ENCODE results near the gene MGLL. TPM values are rescaled to one million over a fixed set of nuclear protein-coding genes. Genes with fewer than 3 reads are reported as not detected.

The MGLL gene
- total and polyA plus RNA-seq, 8 donors = 3.3 to 11.4 (median 6.6) TPM

DNA sequence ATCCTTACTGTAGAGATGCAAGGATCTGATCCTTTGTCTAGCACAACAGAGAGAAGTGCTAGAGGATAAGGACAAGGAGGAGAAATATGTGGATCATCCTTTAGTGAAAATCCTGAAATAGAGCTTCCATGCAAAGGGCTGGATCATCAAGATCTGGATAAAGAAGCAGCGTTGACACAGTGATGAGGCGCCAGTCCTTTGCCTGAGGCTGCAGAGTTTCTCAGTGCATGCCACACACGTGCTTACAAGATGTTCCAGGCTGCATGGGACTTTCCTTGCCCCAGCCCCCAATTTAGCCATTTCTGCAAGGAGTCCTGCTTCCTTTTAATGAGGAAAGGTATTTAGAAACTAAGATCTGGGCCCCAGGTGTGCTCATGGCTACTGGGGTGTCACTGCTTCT, 156.7 kb downstream of the MGLL start:
- intact Hi-C loops (cut with DNase I) = loop anchor here in 1 of 3 donors (10.0 kb wide), 1 partner anchor 159 kb away; the partner anchor contains the start of gene MGLL
- ATAC-seq (no peak), DNase-seq (no peak), FAIRE-seq (no peak)
- no peaks in the 10 kb centered on the region for H3K9me3 ChIP-seq
- TF ChIP-seq, protein P1, sequence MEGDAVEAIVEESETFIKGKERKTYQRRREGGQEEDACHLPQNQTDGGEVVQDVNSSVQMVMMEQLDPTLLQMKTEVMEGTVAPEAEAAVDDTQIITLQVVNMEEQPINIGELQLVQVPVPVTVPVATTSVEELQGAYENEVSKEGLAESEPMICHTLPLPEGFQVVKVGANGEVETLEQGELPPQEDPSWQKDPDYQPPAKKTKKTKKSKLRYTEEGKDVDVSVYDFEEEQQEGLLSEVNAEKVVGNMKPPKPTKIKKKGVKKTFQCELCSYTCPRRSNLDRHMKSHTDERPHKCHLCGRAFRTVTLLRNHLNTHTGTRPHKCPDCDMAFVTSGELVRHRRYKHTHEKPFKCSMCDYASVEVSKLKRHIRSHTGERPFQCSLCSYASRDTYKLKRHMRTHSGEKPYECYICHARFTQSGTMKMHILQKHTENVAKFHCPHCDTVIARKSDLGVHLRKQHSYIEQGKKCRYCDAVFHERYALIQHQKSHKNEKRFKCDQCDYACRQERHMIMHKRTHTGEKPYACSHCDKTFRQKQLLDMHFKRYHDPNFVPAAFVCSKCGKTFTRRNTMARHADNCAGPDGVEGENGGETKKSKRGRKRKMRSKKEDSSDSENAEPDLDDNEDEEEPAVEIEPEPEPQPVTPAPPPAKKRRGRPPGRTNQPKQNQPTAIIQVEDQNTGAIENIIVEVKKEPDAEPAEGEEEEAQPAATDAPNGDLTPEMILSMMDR (IDR thresholded peaks at IDR 0.05) = no peak
- H3K27ac ChIP-seq = no peak overlapping the region
- WGBS, 2 donors = 95 to 97% methylated on average over 3 of the region's 3 CpGs
- no peaks in the 10 kb centered on the region for H3K4me1 ChIP-seq
- H3K36me3 ChIP-seq = no peaks in the 10 kb centered on the region
- H3K27me3 ChIP-seq = no peaks in the 10 kb centered on the region
- H3K4me3 ChIP-seq = no peak overlapping the region

DNA sequence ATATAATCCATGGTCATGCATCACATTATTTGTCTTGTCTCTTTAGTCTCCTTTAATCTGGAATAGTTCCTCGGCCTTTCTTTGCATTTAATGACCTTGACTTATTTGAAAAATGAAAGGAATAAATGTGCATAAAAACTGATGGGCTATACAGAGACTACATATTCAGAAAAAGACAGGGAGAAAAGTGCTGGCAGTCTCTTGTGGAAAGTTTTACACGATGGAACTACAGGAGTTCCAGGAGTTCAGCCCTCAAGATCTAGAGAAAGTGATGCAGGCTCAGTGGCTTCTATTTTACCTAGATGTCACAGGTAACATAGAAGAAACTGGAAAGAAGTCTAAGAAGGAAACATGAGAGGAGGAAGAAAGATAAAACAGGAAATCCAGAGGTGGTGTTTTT, 157.2 kb downstream of the MGLL start:
- ATAC-seq (no peak), FAIRE-seq (no peak), DNase-seq (no peak)
- no peak overlapping the region for H3K27ac ChIP-seq
- H3K27me3 ChIP-seq = no peaks in the 10 kb centered on the region
- 45 to 51% methylated on average over 2 of the region's 2 CpGs for WGBS, 2 donors
- no peaks in the 10 kb centered on the region for H3K4me1 ChIP-seq
- TF ChIP-seq, protein P1 (IDR thresholded peaks at IDR 0.05) = no peak
- H3K9me3 ChIP-seq = no peaks in the 10 kb centered on the region
- intact Hi-C loops (cut with DNase I) = loop anchor here in 1 of 3 donors (10.0 kb wide), 1 partner anchor 160 kb away; the partner anchor contains the start of gene MGLL
- no peaks in the 10 kb centered on the region for H3K36me3 ChIP-seq
- H3K4me3 ChIP-seq = no peak overlapping the region

DNA sequence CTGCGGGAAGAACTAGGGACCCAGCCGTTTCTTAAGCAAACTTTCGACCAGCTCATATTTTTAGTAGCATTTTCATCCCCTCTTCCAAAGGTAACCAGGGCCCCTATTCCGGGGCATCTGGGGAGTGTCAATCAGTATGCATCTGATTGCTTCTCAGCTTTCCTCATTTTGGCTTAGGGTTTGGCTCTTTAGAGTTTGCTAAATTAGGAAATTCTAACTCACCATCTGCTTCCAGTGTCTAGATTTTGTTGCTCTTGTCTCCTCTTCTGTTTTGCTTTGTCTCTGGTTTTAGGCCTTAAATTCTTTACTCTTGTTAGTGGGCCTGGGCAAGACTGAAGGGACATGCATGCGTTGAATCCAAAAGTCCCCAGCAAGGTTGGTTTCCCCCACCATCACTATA, 159.2 kb downstream of the MGLL start:
- TF ChIP-seq, protein P1 (IDR thresholded peaks at IDR 0.05) = no peak
- ATAC-seq (no peak), DNase-seq (no peak), FAIRE-seq (no peak)
- Histone ChIP-seq H3K4me1 (no peaks in the 10 kb centered on the region), H3K27me3 (no peaks in the 10 kb centered on the region), H3K36me3 (no peaks in the 10 kb centered on the region), H3K9me3 (no peaks in the 10 kb centered on the region), H3K4me3 (no peak overlapping the region), H3K27ac (no peak overlapping the region)
- WGBS, 2 donors = 76 to 91% methylated on average over 5 of the region's 5 CpGs
- intact Hi-C loops (cut with DNase I) = loop anchor here in 1 of 3 donors (10.0 kb wide), 1 partner anchor 162 kb away; the partner anchor contains the start of gene MGLL

DNA sequence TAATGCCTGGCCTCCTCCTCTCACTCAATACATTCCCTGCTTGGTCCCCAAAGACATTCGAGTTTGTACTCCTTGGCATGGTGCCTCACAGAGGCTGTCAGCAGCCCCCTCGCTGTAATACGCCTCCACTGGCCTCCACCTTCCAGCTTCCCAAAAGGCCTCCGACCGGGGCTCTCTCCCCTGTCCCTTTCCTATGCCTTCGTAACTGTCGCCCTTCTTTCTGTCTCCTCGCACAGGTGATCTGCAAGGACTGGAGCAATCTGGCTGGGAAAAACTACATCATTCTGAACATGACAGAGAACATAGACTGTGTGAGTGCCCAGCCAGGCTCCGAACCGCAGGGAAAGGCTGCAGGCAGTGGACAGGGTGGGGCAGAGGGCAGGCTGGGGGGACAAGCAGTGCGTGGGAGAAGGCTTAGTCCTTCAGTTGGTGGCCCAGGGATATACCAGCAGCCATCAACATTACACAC, 160.3 kb downstream of the MGLL start:
- TF ChIP-seq, protein P1 (IDR thresholded peaks at IDR 0.05) = no peak
- no peak overlapping the region for H3K27ac ChIP-seq
- H3K27me3 ChIP-seq = no peaks in the 10 kb centered on the region
- intact Hi-C loops (cut with DNase I) = loop anchor here in 1 of 3 donors (10.0 kb wide), 1 partner anchor 163 kb away; the partner anchor contains the start of gene MGLL
- no peaks in the 10 kb centered on the region for H3K9me3 ChIP-seq
- no peak for DNase-seq
- ATAC-seq = no peak
- H3K36me3 ChIP-seq = no peaks in the 10 kb centered on the region
- no peak overlapping the region for H3K4me3 ChIP-seq
- FAIRE-seq = no peak
- WGBS, 2 donors = 85% methylated on average over 11 of the region's 11 CpGs
- H3K4me1 ChIP-seq = no peaks in the 10 kb centered on the region

DNA sequence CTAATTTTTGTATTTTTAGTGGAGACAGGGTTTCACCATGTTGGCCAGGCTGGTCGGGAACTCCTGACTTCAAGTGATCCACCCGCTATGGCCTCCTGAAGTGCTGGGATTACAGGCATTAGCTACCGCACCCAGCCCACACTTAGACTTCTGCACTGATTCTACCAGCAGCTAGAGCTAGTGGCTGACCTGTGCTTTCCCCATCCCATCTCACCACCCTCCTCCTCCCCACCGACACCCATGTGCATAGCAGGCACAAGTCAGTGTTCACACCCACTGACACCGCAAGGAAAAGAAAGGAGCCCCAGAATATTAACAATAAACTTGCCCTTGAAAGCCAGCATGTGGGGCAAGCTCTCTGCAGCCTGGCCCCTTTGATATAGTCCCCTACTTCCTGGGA, 160.7 kb downstream of the MGLL start:
- 91 to 96% methylated on average over 4 to 5 of the region's 5 CpGs for WGBS, 2 donors
- Histone ChIP-seq H3K36me3 (no peaks in the 10 kb centered on the region), H3K4me3 (no peak overlapping the region), H3K4me1 (no peaks in the 10 kb centered on the region), H3K27me3 (no peaks in the 10 kb centered on the region), H3K27ac (no peak overlapping the region), H3K9me3 (no peaks in the 10 kb centered on the region)
- TF ChIP-seq, protein P1 (IDR thresholded peaks at IDR 0.05) = no peak
- DNase-seq (no peak), FAIRE-seq (no peak), ATAC-seq (no peak)
- intact Hi-C loops (cut with DNase I) = loop anchor here in 1 of 3 donors (10.0 kb wide), 1 partner anchor 163 kb away; the partner anchor contains the start of gene MGLL

All from pancreas (tissue), 10 donors.